Measurements from ENCODE around the gene TPST1. TPM values are rescaled to one million over a fixed set of nuclear protein-coding genes. Genes with fewer than 3 reads are reported as not detected.

Gene TPST1
- total RNA-seq, 1 donor from 2014 or later, result 16.7 TPM

GRCh38 chr7:66301249-66301648 lies 96.1 kb downstream of the TPST1 start:
- no peak for DNase-seq (ENCODE audit: low read depth)
- TF ChIP-seq, protein P1, sequence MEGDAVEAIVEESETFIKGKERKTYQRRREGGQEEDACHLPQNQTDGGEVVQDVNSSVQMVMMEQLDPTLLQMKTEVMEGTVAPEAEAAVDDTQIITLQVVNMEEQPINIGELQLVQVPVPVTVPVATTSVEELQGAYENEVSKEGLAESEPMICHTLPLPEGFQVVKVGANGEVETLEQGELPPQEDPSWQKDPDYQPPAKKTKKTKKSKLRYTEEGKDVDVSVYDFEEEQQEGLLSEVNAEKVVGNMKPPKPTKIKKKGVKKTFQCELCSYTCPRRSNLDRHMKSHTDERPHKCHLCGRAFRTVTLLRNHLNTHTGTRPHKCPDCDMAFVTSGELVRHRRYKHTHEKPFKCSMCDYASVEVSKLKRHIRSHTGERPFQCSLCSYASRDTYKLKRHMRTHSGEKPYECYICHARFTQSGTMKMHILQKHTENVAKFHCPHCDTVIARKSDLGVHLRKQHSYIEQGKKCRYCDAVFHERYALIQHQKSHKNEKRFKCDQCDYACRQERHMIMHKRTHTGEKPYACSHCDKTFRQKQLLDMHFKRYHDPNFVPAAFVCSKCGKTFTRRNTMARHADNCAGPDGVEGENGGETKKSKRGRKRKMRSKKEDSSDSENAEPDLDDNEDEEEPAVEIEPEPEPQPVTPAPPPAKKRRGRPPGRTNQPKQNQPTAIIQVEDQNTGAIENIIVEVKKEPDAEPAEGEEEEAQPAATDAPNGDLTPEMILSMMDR (conservative IDR thresholded peaks at IDR 0.05; ENCODE audit: low read depth, low read length), result no peak
- no peak overlapping the region for H3K4me3 ChIP-seq (ENCODE audit: low read depth, low read length)

DNA sequence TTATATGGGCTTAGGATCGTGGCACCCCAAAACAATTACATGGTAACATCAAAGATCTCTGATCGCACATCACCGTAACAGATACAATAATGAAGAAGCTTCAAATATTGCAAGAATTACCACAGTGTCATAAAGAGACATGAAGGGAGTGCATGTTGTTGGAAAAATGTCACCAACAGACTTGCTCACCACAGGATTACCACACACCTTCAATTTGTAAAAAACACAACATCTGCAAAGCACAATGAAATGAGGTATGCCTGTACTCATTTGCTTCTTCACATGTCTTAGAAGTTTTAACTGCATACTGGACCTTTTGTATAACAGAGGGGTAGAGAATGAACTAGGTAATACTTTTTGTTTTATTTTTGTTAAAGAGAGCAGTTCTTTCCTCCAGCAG lies 96.6 kb downstream of the TPST1 start:
- no peak overlapping the region for H3K4me3 ChIP-seq (ENCODE audit: low read depth, low read length)
- TF ChIP-seq, protein P1 (conservative IDR thresholded peaks at IDR 0.05; ENCODE audit: low read depth, low read length), result no peak
- DNase-seq (ENCODE audit: low read depth), result no peak

DNA sequence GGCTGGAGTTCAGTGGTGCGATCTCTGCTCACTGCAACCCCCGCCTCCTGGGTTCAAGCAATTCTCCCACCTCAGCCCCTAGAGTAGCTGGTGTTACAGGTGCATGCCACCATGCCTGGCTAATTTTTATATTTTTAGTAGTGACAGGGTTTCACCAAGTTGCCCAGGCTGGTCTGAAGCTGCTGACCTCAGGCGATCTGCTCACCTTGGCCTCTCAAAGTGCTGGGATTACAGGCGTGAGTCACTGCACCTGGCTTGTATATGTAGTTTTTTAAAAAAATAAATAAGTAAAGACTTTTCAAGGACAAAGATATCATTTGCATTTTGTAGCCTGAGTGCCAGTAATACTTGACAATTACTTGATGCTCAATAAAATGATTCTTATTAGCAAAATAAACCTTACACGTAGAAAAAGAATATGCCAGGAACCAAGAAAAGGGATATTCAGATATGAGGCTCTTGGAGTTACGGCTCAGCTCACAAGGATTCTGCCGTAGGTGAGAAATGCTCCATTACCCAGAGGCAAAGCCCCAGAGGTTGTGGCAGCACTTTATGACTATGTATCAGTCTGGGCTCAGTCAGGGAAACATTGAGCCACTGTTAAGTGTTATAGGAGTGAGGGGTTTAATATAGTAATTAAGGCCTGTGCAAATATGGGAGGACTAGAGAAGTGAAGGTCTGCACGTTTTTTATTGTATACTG lies 98.5 kb downstream of the TPST1 start:
- TF ChIP-seq, protein P1 (conservative IDR thresholded peaks at IDR 0.05; ENCODE audit: low read depth, low read length), result no peak
- H3K4me3 ChIP-seq (ENCODE audit: low read depth, low read length), result no peak overlapping the region
- DNase-seq (ENCODE audit: low read depth), result no peak

DNA sequence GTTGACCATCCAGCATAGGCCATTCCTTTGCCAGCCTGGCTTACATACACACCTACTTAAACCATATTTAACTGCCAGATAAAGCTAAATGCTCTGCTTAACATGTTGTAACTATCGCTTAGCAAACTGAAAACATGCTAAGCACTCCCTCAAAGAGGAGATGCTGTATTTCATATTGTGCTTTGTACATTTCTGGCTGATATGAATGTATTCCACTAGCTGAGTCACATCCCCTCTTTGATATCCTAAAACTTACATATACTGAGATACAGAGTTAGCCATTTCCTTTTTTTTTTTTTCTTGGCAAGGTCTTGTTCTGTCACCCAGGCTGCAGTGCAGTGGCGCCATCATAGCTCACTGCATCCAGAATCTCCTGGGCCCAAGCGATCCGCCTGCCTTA lies 99.4 kb downstream of the TPST1 start:
- no peak overlapping the region for H3K4me3 ChIP-seq (ENCODE audit: low read depth, low read length)
- no peak for DNase-seq (ENCODE audit: low read depth)
- TF ChIP-seq, protein P1 (conservative IDR thresholded peaks at IDR 0.05; ENCODE audit: low read depth, low read length), result no peak

DNA sequence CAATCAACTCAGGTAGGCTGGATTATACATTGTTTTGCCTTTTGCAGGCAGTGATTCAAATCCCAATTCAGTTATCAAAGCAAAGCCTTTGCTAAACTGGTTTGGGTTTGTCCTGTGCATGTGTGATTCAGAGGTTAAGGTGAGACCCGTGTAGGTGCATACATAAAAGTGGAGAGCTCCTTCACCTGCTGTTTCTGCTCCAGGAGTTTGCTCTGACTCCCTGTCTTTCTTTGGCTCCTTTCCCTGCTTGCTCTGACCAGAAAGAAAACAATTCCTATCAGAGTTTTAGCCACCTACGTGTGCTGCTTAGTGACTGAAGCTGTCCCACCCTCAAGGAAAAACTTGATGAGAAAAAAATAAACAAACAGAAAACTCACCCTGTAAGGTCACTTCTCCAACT lies 101.1 kb downstream of the TPST1 start:
- no peak overlapping the region for H3K4me3 ChIP-seq (ENCODE audit: low read depth, low read length)
- TF ChIP-seq, protein P1 (conservative IDR thresholded peaks at IDR 0.05; ENCODE audit: low read depth, low read length), result no peak
- no peak for DNase-seq (ENCODE audit: low read depth)

DNA sequence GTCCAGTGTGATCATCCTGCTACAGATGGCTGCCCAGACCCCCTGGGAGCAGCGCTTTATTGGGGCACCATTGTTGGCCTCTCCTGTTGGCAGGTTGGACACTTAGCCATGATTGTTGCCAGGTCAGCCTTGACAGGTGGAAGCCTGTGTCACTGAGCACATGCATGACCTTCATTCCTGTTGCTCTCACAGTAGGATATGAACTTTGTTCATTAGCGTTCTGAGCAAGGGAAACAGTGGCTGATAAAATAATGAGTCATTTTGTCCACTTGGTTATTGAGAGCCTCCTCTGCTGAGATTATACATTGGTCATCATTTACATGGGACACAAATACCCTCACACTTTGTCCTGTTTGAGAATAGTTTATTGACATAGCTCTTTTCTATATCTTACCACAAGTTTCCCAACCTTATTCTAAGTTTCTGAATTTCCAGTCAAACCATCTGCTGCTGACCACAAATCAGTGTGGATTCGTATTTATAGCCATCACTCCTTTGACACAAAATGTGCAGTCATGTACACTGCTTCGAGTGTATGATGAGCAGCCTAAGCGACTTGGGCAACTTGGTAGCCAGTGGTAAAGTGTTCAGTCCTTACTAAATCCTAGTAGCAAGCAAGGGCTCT lies 102.6 kb downstream of the TPST1 start:
- H3K4me3 ChIP-seq (ENCODE audit: low read depth, low read length), result no peak overlapping the region
- DNase-seq (ENCODE audit: low read depth), result no peak
- TF ChIP-seq, protein P1 (conservative IDR thresholded peaks at IDR 0.05; ENCODE audit: low read depth, low read length), result no peak

DNA sequence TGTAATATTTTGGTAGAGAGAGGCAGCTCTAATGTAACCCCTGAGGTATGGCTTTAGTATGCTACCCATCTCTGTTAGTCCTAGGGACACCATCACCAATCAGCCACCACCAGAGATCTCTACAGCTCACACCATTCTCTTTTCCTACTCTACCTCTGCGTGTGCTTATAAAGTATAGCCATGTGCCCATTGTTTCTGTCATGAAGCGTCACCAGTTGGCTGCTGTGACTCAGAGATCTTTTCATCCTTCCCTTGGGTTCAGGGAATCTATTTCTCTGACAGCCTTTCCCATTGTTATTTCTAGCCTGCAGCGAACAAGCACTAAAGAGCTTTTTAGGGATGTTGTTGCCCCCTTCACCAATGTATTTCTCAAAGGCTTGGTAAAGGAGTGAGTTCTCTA lies 103.3 kb downstream of the TPST1 start:
- H3K4me3 ChIP-seq (ENCODE audit: low read depth, low read length), result no peak overlapping the region
- no peak for DNase-seq (ENCODE audit: low read depth)
- TF ChIP-seq, protein P1 (conservative IDR thresholded peaks at IDR 0.05; ENCODE audit: low read depth, low read length), result no peak
